ENCODE measurements around the gene C1orf159.

C1orf159 gene

GRCh38 chr1:1148061-1148460 lies 32.2 kb upstream of the C1orf159 start:
- CTCF ChIA-PET = interaction anchor here (0.6 to 1.0 kb wide), 2 partner anchors 26 to 107 kb away, joined by 3 to 4 read pairs; no protein-coding TSS in a partner anchor
- H3K9me3 ChIP-seq (ENCODE audit: control insufficient read depth, insufficient read depth, low read depth, low read length) = no peaks in the 10 kb centered on the region
- no peak overlapping the region for H3K4me3 ChIP-seq (ENCODE audit: low read depth, low read length)
- no peak overlapping the region for H3K27ac ChIP-seq (ENCODE audit: extremely low read depth, low read depth, low read length)
- no peaks in the 10 kb centered on the region for H3K4me1 ChIP-seq (ENCODE audit: control insufficient read depth, insufficient read depth, low read length)
- TF ChIP-seq ZNF521 (tag by site-specific recombination; IDR thresholded peaks at IDR 0.05) (no peak), TCF7L2 (IDR thresholded peaks at IDR 0.05; ENCODE audit: borderline replicate concordance, low read depth, low read length) (no peak), SETDB1 (IDR thresholded peaks at IDR 0.05; ENCODE audit: insufficient read length, low read length) (peak; percentile 42)
- TF ChIP-seq, protein P1, sequence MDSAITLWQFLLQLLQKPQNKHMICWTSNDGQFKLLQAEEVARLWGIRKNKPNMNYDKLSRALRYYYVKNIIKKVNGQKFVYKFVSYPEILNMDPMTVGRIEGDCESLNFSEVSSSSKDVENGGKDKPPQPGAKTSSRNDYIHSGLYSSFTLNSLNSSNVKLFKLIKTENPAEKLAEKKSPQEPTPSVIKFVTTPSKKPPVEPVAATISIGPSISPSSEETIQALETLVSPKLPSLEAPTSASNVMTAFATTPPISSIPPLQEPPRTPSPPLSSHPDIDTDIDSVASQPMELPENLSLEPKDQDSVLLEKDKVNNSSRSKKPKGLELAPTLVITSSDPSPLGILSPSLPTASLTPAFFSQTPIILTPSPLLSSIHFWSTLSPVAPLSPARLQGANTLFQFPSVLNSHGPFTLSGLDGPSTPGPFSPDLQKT (IDR thresholded peaks at IDR 0.05; ENCODE audit: borderline replicate concordance, low read depth, low read length) = no peak
- POLR2A ChIA-PET = no interaction called here
- H3K36me3 ChIP-seq (ENCODE audit: control insufficient read depth in 2 of 2, insufficient read depth in 1 of 2, low read length in 2 of 2) = no peaks in the 10 kb centered on the region

DNA sequence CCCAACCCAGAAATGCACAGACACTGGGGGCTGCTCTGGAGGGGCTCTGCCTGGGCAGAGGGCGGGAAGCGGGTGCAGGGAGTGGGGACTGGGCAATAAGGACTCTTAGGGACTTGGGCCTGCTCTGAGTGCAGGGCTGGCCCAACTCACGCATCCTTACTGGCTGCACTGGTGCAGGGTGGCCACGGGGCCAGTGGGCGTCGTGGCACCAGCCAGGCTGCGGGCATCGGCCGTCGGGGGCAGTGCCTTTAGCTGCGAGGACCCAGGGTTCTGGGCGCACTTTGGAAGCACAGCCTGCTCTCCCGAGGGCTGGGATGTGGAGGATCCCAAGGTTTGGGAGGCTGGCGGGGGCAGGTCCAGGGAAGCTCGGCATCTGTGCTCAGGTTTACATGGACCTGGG lies 30.7 kb upstream of the C1orf159 start:
- no peaks in the 10 kb centered on the region for H3K4me1 ChIP-seq (ENCODE audit: control insufficient read depth, insufficient read depth, low read length)
- no peaks in the 10 kb centered on the region for H3K36me3 ChIP-seq (ENCODE audit: control insufficient read depth in 2 of 2, insufficient read depth in 1 of 2, low read length in 2 of 2)
- CTCF ChIA-PET = no interaction called here
- POLR2A ChIA-PET = no interaction called here
- no peak overlapping the region for H3K4me3 ChIP-seq (ENCODE audit: low read depth, low read length)
- H3K27ac ChIP-seq (ENCODE audit: extremely low read depth, low read depth, low read length) = no peak overlapping the region
- H3K9me3 ChIP-seq (ENCODE audit: control insufficient read depth, insufficient read depth, low read depth, low read length) = no peaks in the 10 kb centered on the region
- TF ChIP-seq ZNF654 (tag by site-specific recombination; IDR thresholded peaks at IDR 0.05; ENCODE audit: low read depth) (no peak), ZNF510 (tag by site-specific recombination; IDR thresholded peaks at IDR 0.05; ENCODE audit: insufficient replicate concordance) (no peak), ZBTB6 (tag by site-specific recombination; IDR thresholded peaks at IDR 0.05) (no peak), ZNF658 (tag by site-specific recombination; IDR thresholded peaks at IDR 0.05) (no peak), ZNF768 (tag by site-specific recombination; IDR thresholded peaks at IDR 0.05) (no peak), ZNF23 (tag by site-specific recombination; IDR thresholded peaks at IDR 0.05; ENCODE audit: borderline replicate concordance) (no peak), ZBTB17 (tag by site-specific recombination; IDR thresholded peaks at IDR 0.05) (no peak), ZNF596 (tag by site-specific recombination; IDR thresholded peaks at IDR 0.05) (no peak), ZNF416 (tag by site-specific recombination; IDR thresholded peaks at IDR 0.05) (no peak), ZNF280C (tag by site-specific recombination; IDR thresholded peaks at IDR 0.05) (no peak), ZSCAN23 (tag by site-specific recombination; IDR thresholded peaks at IDR 0.05) (no peak), PRDM10 (tag by site-specific recombination; IDR thresholded peaks at IDR 0.05) (no peak), ZNF223 (tag by site-specific recombination; IDR thresholded peaks at IDR 0.05) (no peak), ZNF433 (tag by site-specific recombination; IDR thresholded peaks at IDR 0.05; ENCODE audit: low read depth) (no peak)
- TF ChIP-seq, protein P2, sequence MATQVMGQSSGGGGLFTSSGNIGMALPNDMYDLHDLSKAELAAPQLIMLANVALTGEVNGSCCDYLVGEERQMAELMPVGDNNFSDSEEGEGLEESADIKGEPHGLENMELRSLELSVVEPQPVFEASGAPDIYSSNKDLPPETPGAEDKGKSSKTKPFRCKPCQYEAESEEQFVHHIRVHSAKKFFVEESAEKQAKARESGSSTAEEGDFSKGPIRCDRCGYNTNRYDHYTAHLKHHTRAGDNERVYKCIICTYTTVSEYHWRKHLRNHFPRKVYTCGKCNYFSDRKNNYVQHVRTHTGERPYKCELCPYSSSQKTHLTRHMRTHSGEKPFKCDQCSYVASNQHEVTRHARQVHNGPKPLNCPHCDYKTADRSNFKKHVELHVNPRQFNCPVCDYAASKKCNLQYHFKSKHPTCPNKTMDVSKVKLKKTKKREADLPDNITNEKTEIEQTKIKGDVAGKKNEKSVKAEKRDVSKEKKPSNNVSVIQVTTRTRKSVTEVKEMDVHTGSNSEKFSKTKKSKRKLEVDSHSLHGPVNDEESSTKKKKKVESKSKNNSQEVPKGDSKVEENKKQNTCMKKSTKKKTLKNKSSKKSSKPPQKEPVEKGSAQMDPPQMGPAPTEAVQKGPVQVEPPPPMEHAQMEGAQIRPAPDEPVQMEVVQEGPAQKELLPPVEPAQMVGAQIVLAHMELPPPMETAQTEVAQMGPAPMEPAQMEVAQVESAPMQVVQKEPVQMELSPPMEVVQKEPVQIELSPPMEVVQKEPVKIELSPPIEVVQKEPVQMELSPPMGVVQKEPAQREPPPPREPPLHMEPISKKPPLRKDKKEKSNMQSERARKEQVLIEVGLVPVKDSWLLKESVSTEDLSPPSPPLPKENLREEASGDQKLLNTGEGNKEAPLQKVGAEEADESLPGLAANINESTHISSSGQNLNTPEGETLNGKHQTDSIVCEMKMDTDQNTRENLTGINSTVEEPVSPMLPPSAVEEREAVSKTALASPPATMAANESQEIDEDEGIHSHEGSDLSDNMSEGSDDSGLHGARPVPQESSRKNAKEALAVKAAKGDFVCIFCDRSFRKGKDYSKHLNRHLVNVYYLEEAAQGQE (tag by site-specific recombination; IDR thresholded peaks at IDR 0.05) = no peak
- TF ChIP-seq, protein P3, sequence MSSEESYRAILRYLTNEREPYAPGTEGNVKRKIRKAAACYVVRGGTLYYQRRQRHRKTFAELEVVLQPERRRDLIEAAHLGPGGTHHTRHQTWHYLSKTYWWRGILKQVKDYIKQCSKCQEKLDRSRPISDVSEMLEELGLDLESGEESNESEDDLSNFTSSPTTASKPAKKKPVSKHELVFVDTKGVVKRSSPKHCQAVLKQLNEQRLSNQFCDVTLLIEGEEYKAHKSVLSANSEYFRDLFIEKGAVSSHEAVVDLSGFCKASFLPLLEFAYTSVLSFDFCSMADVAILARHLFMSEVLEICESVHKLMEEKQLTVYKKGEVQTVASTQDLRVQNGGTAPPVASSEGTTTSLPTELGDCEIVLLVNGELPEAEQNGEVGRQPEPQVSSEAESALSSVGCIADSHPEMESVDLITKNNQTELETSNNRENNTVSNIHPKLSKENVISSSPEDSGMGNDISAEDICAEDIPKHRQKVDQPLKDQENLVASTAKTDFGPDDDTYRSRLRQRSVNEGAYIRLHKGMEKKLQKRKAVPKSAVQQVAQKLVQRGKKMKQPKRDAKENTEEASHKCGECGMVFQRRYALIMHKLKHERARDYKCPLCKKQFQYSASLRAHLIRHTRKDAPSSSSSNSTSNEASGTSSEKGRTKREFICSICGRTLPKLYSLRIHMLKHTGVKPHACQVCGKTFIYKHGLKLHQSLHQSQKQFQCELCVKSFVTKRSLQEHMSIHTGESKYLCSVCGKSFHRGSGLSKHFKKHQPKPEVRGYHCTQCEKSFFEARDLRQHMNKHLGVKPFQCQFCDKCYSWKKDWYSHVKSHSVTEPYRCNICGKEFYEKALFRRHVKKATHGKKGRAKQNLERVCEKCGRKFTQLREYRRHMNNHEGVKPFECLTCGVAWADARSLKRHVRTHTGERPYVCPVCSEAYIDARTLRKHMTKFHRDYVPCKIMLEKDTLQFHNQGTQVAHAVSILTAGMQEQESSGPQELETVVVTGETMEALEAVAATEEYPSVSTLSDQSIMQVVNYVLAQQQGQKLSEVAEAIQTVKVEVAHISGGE (tag by site-specific recombination; conservative IDR thresholded peaks at IDR 0.05; ENCODE audit: low read depth) = no peak
